ENCODE results near the gene CLTCL1.

DNA sequence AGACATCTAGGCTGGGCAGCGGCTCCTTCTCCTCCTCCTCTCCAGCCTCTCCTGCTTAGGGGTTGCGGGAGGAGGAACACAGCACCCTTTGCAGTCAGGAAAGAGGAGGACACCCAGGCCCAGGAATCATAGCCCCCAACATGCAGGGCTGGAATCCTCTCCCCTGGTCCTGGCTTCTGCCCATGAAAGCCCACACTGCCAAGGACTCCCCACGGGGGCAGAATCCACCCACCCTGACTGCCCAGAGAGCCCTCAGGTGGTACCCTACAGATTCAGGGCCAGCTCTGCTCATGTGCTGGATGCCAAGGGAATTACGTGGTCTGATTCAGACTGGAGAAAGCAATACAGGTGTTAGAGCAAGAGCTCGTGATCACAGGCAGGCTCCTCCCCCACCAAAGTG, 151.5 kb downstream of the CLTCL1 start:
- TF ChIP-seq ZSCAN29 (IDR thresholded peaks at IDR 0.05) (no peak), ZNF140 (CRISPR knock-in tag; IDR thresholded peaks at IDR 0.05) (no peak)
